Measurements from ENCODE around the gene MDM4.
"Not testable (repeated sequence)": the region's sequence is repeated elsewhere in the genome, so short reads cannot be mapped to it uniquely, and the experiment has no call there.

Gene MDM4

GRCh38 chr1:204532832-204533231 lies 16.6 kb downstream of the MDM4 start:
- no peak overlapping the region for H3K4me3 ChIP-seq (ENCODE audit: low read length)
- H3K9me3 ChIP-seq (ENCODE audit: low read length), result no peaks in the 10 kb centered on the region
- peaks cover 82% of the 10 kb centered on the region for H3K36me3 ChIP-seq (ENCODE audit: insufficient read depth, low read length)
- no peak overlapping the region for H2AFZ ChIP-seq (ENCODE audit: low read depth, low read length)
- no peaks in the 10 kb centered on the region for H3K27me3 ChIP-seq (ENCODE audit: insufficient read depth, low read length)
- H3K4me1 ChIP-seq (ENCODE audit: insufficient read depth, low read length), result no peaks in the 10 kb centered on the region

GRCh38 chr1:204541626-204542025 lies 25.4 kb downstream of the MDM4 start:
- Histone ChIP-seq H3K4me1 (ENCODE audit: insufficient read depth, low read length) (peaks cover 13% of the 10 kb centered on the region), H3K27me3 (ENCODE audit: insufficient read depth, low read length) (no peaks in the 10 kb centered on the region), H3K4me3 (ENCODE audit: low read length) (no peak overlapping the region), H2AFZ (ENCODE audit: low read depth, low read length) (no peak overlapping the region), H3K9me3 (ENCODE audit: low read length) (no peaks in the 10 kb centered on the region), H3K36me3 (ENCODE audit: insufficient read depth, low read length) (peaks cover 91% of the 10 kb centered on the region)

GRCh38 chr1:204544321-204544720 lies 28.1 kb downstream of the MDM4 start:
- no peaks in the 10 kb centered on the region for H3K27me3 ChIP-seq (ENCODE audit: insufficient read depth, low read length)
- peaks cover 92% of the 10 kb centered on the region for H3K36me3 ChIP-seq (ENCODE audit: insufficient read depth, low read length)

GRCh38 chr1:204545202-204545601 lies 29.0 kb downstream of the MDM4 start:
- H3K27me3 ChIP-seq (ENCODE audit: insufficient read depth, low read length), result no peaks in the 10 kb centered on the region
- H3K9me3 ChIP-seq (ENCODE audit: low read length), result no peaks in the 10 kb centered on the region
- peaks cover 13% of the 10 kb centered on the region for H3K4me1 ChIP-seq (ENCODE audit: insufficient read depth, low read length)
- H2AFZ ChIP-seq (ENCODE audit: low read depth, low read length), result no peak overlapping the region
- H3K36me3 ChIP-seq (ENCODE audit: insufficient read depth, low read length), result peaks cover 94% of the 10 kb centered on the region
- no peak overlapping the region for H3K4me3 ChIP-seq (ENCODE audit: low read length)

More at GRCh38 chr1:204544321-204544720, 28.1 kb downstream of the MDM4 start:
- peaks cover 13% of the 10 kb centered on the region for H3K4me1 ChIP-seq (ENCODE audit: insufficient read depth, low read length)
- no peaks in the 10 kb centered on the region for H3K9me3 ChIP-seq (ENCODE audit: low read length)
- H3K4me3 ChIP-seq (ENCODE audit: low read length), result no peak overlapping the region
- no peak overlapping the region for H2AFZ ChIP-seq (ENCODE audit: low read depth, low read length)

GRCh38 chr1:204545881-204546280 lies 29.7 kb downstream of the MDM4 start:
- Histone ChIP-seq H3K27me3 (ENCODE audit: insufficient read depth, low read length) (no peaks in the 10 kb centered on the region), H3K9me3 (ENCODE audit: low read length) (no peaks in the 10 kb centered on the region), H3K4me1 (ENCODE audit: insufficient read depth, low read length) (peaks cover 11% of the 10 kb centered on the region), H3K4me3 (ENCODE audit: low read length) (no peak overlapping the region), H3K36me3 (ENCODE audit: insufficient read depth, low read length) (peaks cover 97% of the 10 kb centered on the region), H2AFZ (ENCODE audit: low read depth, low read length) (no peak overlapping the region)

GRCh38 chr1:204548265-204548664 lies 32.1 kb downstream of the MDM4 start:
- no peak overlapping the region for H3K4me3 ChIP-seq (ENCODE audit: low read length)
- H3K4me1 ChIP-seq (ENCODE audit: insufficient read depth, low read length), result no peaks in the 10 kb centered on the region
- no peak overlapping the region for H2AFZ ChIP-seq (ENCODE audit: low read depth, low read length)
- H3K27me3 ChIP-seq (ENCODE audit: insufficient read depth, low read length), result no peaks in the 10 kb centered on the region
- peaks cover 93% of the 10 kb centered on the region for H3K36me3 ChIP-seq (ENCODE audit: insufficient read depth, low read length)
- H3K9me3 ChIP-seq (ENCODE audit: low read length), result no peaks in the 10 kb centered on the region

GRCh38 chr1:204549313-204549712 lies 33.1 kb downstream of the MDM4 start:
- Histone ChIP-seq H3K27me3 (ENCODE audit: insufficient read depth, low read length) (no peaks in the 10 kb centered on the region), H3K9me3 (ENCODE audit: low read length) (no peaks in the 10 kb centered on the region), H2AFZ (ENCODE audit: low read depth, low read length) (no peak overlapping the region), H3K4me3 (ENCODE audit: low read length) (no peak overlapping the region), H3K36me3 (ENCODE audit: insufficient read depth, low read length) (peaks cover 91% of the 10 kb centered on the region), H3K4me1 (ENCODE audit: insufficient read depth, low read length) (no peaks in the 10 kb centered on the region)

- peaks cover 80% of the 10 kb centered on the region for H3K36me3 ChIP-seq (ENCODE audit: insufficient read depth, low read length)
- no peak overlapping the region for H2AFZ ChIP-seq (ENCODE audit: low read depth, low read length)
- H3K27me3 ChIP-seq (ENCODE audit: insufficient read depth, low read length), result no peaks in the 10 kb centered on the region
Observed at GRCh38 chr1:204550926-204551325, 34.7 kb downstream of the MDM4 start.

GRCh38 chr1:204556458-204557052 lies 40.3 kb downstream of the MDM4 start:
- Histone ChIP-seq H3K4me1 (ENCODE audit: insufficient read depth, low read length) (no peaks in the 10 kb centered on the region), H2AFZ (ENCODE audit: low read depth, low read length) (no peak overlapping the region), H3K27me3 (ENCODE audit: insufficient read depth, low read length) (no peaks in the 10 kb centered on the region), H3K4me3 (ENCODE audit: low read length) (no peak overlapping the region), H3K9me3 (ENCODE audit: low read length) (no peaks in the 10 kb centered on the region), H3K36me3 (ENCODE audit: insufficient read depth, low read length) (peaks cover 25% of the 10 kb centered on the region)

More at GRCh38 chr1:204550926-204551325, 34.7 kb downstream of the MDM4 start:
- Histone ChIP-seq H3K4me1 (ENCODE audit: insufficient read depth, low read length) (no peaks in the 10 kb centered on the region), H3K4me3 (ENCODE audit: low read length) (no peak overlapping the region), H3K9me3 (ENCODE audit: low read length) (no peaks in the 10 kb centered on the region)

- H3K27me3 ChIP-seq (ENCODE audit: insufficient read depth, low read length), result no peaks in the 10 kb centered on the region
- H3K4me1 ChIP-seq (ENCODE audit: insufficient read depth, low read length), result no peaks in the 10 kb centered on the region
- peaks cover 10% of the 10 kb centered on the region for H3K36me3 ChIP-seq (ENCODE audit: insufficient read depth, low read length)
- H3K9me3 ChIP-seq (ENCODE audit: low read length), result no peaks in the 10 kb centered on the region
- H2AFZ ChIP-seq (ENCODE audit: low read depth, low read length), result no peak overlapping the region
- H3K4me3 ChIP-seq (ENCODE audit: low read length), result no peak overlapping the region
Observed at GRCh38 chr1:204558467-204558866, 42.3 kb downstream of the MDM4 start.

GRCh38 chr1:204560002-204560401 lies 43.8 kb downstream of the MDM4 start:
- H3K27me3 ChIP-seq (ENCODE audit: insufficient read depth, low read length); H3K36me3 ChIP-seq (ENCODE audit: insufficient read depth, low read length); H3K4me1 ChIP-seq (ENCODE audit: insufficient read depth, low read length); H3K9me3 ChIP-seq (ENCODE audit: low read length); H3K4me3 ChIP-seq (ENCODE audit: low read length); H2AFZ ChIP-seq (ENCODE audit: low read depth, low read length): not testable (repeated sequence)

GRCh38 chr1:204560590-204561150 lies 44.5 kb downstream of the MDM4 start:
- H2AFZ ChIP-seq (ENCODE audit: low read depth, low read length), result no peak overlapping the region
- H3K36me3 ChIP-seq (ENCODE audit: insufficient read depth, low read length), result no peaks in the 10 kb centered on the region
- H3K9me3 ChIP-seq (ENCODE audit: low read length), result no peaks in the 10 kb centered on the region
- H3K4me3 ChIP-seq (ENCODE audit: low read length), result no peak overlapping the region
- peaks cover 3% of the 10 kb centered on the region for H3K4me1 ChIP-seq (ENCODE audit: insufficient read depth, low read length)
- no peaks in the 10 kb centered on the region for H3K27me3 ChIP-seq (ENCODE audit: insufficient read depth, low read length)

- Histone ChIP-seq H3K27me3 (ENCODE audit: insufficient read depth, low read length) (no peaks in the 10 kb centered on the region), H3K4me3 (ENCODE audit: low read length) (no peak overlapping the region), H3K36me3 (ENCODE audit: insufficient read depth, low read length) (no peaks in the 10 kb centered on the region), H3K4me1 (ENCODE audit: insufficient read depth, low read length) (peaks cover 7% of the 10 kb centered on the region), H3K9me3 (ENCODE audit: low read length) (no peaks in the 10 kb centered on the region), H2AFZ (ENCODE audit: low read depth, low read length) (no peak overlapping the region)
Observed at GRCh38 chr1:204562075-204562990, 46.1 kb downstream of the MDM4 start.
